Adrenal gland (tissue), 5 donors: ENCODE results near the gene OR9A4.

ENCODE experiments used
- POLR2A ChIP-seq, 2 donors: fragments of 450-650 bp; IDR thresholded peaks; one replicate each; pipeline ENCODE4 v1.6.1; 2017; ENCODE audit warnings: antibody characterized with exemption in 2 of 2, mild to moderate bottlenecking in 2 of 2, moderate library complexity in 1 of 2
- TF ChIP-seq, protein P1 (sequence below), 6 experiments: fragments of 450-650 bp in 4 of 6; fragments of 200-600 bp in 2 of 6; sonication (generic) in 1 of 6; IDR thresholded peaks; 1 replicate in 5 of 6; 2 replicates in 1 of 6; pipeline versions ENCODE4 v1.5.1 to v1.8.0; 2016 to 2021; ENCODE audit warnings: antibody characterized with exemption in 6 of 6, mild to moderate bottlenecking in 2 of 6, moderate library complexity in 1 of 6
- donor health status: DM: no; HTN: no; CAD: no.

DNA sequence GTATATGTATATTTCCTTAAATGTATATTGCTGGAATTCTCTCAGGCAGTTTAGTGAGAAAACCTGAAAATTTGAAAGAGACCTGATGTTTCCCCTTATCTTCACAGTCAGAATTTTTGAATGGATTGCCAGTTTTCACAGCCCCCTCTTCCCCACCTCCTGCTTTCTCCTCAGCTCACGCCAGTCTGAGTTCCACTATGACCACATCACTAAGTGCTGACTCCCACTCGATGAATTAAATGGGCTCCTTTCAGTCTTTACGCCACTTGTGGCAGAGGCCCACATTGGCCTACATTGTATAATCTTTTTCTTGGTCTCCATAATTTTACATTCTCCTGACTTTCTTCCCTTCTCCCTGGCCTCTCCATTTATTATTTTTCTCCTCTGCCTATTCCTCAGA lies 33.7 kb downstream of the OR9A4 start:
- TF ChIP-seq, protein P1, sequence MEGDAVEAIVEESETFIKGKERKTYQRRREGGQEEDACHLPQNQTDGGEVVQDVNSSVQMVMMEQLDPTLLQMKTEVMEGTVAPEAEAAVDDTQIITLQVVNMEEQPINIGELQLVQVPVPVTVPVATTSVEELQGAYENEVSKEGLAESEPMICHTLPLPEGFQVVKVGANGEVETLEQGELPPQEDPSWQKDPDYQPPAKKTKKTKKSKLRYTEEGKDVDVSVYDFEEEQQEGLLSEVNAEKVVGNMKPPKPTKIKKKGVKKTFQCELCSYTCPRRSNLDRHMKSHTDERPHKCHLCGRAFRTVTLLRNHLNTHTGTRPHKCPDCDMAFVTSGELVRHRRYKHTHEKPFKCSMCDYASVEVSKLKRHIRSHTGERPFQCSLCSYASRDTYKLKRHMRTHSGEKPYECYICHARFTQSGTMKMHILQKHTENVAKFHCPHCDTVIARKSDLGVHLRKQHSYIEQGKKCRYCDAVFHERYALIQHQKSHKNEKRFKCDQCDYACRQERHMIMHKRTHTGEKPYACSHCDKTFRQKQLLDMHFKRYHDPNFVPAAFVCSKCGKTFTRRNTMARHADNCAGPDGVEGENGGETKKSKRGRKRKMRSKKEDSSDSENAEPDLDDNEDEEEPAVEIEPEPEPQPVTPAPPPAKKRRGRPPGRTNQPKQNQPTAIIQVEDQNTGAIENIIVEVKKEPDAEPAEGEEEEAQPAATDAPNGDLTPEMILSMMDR (IDR thresholded peaks at IDR 0.05) = no peak
- no peak for TF ChIP-seq POLR2A (IDR thresholded peaks at IDR 0.05)
